Measurements from ENCODE around the gene PARP1.

DNA sequence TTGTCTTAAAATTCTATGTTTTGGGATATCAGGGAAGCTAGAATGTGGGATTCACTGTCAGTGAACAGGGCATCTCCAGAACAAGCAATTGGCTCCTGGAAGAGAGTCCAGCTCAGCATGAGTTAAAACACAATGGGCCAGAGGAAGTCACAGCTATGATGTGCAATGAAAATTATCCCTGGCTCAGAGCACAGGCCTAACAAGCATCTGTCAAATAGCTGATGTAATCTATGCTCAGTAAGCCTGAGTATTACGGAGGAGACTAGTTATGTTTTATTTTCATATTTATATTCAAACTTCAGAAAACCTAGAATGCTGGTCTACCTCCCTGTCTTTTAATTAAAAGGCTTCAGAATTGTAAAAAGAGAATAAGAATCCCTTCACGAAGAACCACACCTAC is 41.6 kb downstream of the PARP1 start:
- TF ChIP-seq, protein P1, sequence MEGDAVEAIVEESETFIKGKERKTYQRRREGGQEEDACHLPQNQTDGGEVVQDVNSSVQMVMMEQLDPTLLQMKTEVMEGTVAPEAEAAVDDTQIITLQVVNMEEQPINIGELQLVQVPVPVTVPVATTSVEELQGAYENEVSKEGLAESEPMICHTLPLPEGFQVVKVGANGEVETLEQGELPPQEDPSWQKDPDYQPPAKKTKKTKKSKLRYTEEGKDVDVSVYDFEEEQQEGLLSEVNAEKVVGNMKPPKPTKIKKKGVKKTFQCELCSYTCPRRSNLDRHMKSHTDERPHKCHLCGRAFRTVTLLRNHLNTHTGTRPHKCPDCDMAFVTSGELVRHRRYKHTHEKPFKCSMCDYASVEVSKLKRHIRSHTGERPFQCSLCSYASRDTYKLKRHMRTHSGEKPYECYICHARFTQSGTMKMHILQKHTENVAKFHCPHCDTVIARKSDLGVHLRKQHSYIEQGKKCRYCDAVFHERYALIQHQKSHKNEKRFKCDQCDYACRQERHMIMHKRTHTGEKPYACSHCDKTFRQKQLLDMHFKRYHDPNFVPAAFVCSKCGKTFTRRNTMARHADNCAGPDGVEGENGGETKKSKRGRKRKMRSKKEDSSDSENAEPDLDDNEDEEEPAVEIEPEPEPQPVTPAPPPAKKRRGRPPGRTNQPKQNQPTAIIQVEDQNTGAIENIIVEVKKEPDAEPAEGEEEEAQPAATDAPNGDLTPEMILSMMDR (conservative IDR thresholded peaks at IDR 0.05) = no peak
- TF ChIP-seq EZH2 (IDR thresholded peaks at IDR 0.05; ENCODE audit: low read depth) = no peak

All from PC-9 (cell line).